GM13976 (cell line): ENCODE results near the gene SMLR1.
A peak's percentile ranks its signal among the peaks of the same experiment; 100 is the strongest.
"Not testable (repeated sequence)": the region's sequence is repeated elsewhere in the genome, so short reads cannot be mapped to it uniquely, and the experiment has no call there.

ENCODE experiments used
- DNase-seq: peaks from one replicate; pipeline ENCODE4 v3.0.0; 2012; ENCODE audit warnings: low spot score
- in situ Hi-C: fragments of 300-500 bp; cut with MboI; formaldehyde crosslinking; loops from one replicate; pipeline ENCODE4 v1.12.0; 2022; ENCODE audit warnings: low sequenced_read_pairs, mixed read lengths, inconsistent platforms; ENCODE audit not compliant: unreplicated experiment
- TF ChIP-seq, protein P1 (sequence below): IDR thresholded peaks from 2 replicates; pipeline ENCODE4 v1.5.1; 2012; ENCODE audit warnings: borderline replicate concordance, mild to moderate bottlenecking; ENCODE audit not compliant: insufficient read depth; ENCODE audit errors: extremely low read depth, missing control alignments, control extremely low read depth

Gene SMLR1

DNA sequence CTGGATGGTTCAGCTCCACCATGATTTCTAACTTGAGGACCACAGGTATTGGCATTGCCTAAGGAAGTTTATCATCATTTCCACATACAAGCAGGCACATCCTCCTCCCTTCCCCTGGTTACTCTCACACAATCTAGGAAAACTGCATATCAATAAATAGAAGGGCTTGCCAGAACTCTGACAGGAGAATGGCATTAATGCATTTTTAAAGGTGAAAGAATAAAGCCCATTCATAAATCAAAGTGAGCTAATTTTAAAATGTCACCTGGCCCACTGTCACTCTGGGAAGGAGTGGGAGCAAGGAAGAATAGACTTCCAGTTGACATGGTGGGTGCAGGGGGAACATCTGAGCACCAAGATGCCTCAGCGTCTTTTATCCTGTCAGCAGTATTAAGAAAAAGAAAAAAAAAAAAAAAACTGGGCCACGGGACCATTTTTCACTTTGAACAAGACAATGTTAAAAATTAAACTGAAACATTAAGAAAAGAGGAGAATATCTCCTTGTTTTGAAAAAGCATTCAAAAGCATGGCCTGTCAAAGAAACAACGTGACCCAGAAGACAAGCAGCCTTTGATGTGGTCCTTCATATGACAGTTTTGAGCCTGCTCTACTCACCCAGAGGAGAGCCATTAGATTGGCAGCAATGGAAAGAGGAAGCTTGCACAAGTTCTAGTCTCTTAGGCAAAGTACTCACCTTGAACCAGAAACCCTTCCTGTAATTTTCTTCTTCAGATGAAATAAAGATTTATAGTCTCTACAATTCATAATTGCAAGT lies 39.3 kb upstream of the SMLR1 start:
- DNase-seq: peak; percentile 18
- in situ Hi-C loops: no loop called here
- TF ChIP-seq, protein P1, sequence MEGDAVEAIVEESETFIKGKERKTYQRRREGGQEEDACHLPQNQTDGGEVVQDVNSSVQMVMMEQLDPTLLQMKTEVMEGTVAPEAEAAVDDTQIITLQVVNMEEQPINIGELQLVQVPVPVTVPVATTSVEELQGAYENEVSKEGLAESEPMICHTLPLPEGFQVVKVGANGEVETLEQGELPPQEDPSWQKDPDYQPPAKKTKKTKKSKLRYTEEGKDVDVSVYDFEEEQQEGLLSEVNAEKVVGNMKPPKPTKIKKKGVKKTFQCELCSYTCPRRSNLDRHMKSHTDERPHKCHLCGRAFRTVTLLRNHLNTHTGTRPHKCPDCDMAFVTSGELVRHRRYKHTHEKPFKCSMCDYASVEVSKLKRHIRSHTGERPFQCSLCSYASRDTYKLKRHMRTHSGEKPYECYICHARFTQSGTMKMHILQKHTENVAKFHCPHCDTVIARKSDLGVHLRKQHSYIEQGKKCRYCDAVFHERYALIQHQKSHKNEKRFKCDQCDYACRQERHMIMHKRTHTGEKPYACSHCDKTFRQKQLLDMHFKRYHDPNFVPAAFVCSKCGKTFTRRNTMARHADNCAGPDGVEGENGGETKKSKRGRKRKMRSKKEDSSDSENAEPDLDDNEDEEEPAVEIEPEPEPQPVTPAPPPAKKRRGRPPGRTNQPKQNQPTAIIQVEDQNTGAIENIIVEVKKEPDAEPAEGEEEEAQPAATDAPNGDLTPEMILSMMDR: no peak

DNA sequence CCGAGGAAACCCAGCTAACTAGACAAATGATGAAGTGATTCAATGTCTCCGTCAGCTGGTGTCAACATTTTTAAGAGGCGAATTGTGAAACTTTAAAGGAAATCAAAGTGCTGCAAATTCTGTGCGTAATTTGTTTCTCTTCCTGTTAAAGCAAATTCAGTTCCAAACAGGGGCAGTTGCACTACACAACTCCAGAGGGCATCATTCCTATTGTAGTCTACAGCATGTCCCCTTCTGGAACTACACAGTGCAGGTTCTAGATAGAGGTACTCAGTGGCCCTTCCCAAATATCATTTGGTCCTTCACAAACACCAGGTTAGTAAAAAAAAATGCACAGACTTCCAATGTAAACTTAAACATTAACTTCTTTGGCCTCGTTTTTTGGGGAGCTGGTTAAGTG lies 38.3 kb upstream of the SMLR1 start:
- in situ Hi-C loops: no loop called here
- TF ChIP-seq, protein P1: no peak
- no peak for DNase-seq

DNA sequence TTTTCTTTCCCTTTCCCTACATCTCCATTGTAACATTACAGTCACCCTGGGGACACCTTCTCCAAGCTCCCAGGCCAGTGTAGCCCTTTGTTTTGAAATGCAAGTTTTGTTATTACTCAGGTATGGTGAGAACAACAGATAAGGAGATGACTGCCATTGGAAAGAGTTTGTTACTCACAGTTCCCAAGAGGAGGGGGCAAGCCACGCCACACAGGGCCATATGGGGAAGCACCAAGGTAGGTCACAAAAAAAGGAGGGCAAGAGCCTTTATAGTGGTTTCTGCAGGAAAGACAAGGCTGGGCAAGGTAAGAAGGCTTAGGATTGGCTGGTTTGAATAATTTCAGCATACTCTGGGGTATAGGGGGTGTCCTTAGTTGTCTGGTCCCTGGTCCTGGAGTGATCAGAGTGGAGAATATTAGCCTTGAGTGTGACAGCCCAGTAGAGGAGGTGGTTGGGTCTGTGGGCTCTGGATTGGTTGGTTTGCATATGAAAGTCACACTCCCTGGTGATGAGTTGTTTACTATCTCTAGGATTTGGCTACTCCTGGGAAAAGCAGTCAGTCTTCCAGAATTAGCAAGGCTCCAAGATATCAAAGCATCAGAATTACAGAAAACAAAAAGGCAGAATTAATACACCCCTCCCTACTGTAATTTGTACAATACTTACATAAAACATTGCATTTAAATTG lies 33.1 kb upstream of the SMLR1 start:
- TF ChIP-seq, protein P1: no peak
- DNase-seq: no peak
- in situ Hi-C loops: no loop called here

DNA sequence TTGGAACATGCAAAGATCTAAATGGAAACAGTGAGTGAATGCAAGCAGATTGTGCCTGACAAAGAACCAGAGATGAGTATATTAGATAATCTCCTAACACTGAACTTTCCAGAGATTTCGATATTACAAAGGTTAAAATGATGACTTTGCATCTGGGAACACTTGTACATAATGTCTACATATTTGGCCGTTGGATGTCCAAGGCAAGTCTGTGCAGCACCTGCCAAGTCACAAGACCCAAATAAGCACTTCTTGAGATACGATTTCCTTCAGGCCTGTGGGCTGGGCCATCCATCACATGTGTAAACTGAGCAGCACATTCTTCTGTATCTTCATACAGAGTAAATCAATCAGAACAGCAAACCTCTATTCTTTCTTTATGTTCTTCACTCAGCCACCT lies 32.5 kb upstream of the SMLR1 start:
- DNase-seq: no peak
- in situ Hi-C loops: no loop called here
- TF ChIP-seq, protein P1: no peak

DNA sequence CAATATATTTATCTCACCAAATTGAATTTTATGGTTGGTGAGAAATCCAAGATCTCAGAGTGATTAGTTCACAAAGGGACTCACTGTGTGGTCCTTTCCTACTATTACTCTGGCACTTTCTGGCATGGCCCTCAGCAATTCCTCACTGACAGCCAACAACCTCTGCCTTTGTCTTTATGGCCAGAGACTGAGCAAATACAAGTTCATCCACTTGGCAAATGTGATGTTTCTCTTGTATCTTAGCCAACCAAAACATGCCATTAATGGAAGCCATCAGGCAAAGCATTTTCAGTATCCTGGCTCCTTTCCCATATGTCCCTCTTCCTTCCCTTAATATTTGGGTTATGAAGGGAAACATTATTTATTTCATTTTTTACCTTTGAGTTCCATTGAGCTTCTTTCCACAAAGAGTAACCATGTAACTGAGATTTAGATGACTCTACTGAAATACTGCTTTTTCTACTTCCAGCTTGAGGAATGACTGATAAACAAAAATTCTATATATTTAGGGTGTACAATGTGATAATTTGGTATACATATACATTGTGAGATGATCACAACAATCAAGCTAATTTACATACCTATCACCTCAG lies 30.8 kb upstream of the SMLR1 start:
- DNase-seq: no peak
- in situ Hi-C loops: no loop called here

DNA sequence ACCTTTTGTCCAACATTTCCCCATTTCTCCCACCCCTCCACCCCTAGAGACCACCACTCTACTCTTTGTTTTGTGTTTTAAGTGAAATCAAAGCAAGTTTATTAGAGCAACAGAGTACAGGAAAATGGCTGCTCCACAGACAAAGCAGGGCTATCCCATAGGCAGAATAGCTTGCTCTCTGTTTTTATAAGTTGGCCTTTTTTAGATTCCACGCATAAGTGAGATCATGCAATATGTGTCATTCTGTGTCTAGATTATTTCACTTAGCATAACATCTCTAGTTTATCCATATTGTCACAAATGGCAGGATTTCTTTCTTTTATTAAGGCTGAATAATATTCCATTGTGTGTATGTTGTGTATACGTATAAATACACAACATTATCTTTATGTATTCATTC lies 30.1 kb upstream of the SMLR1 start:
- DNase-seq: no peak
- TF ChIP-seq, protein P1: no peak
- in situ Hi-C loops: no loop called here

More for the DNA sequence above, 30.8 kb upstream of the SMLR1 start:
- TF ChIP-seq, protein P1: no peak

DNA sequence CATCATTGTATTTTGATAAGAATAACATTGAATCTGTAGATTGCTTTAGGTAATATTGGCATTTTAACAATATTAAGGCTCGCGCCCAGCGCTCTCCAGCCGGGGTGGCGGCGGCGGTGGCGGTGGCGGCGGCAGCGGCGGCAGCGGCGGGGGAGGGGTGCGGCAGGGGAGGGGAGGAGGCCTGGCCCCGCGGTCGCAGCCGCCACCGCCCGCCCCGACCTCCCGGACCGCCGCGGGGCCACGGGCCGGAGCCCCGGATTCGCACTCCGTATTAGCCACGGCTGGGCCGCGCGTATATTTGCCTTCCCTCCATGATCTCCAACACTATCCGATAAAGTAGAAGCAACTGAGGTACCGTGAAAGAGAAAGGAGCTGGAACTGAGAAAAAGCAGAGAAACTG lies 25.8 kb upstream of the SMLR1 start:
- in situ Hi-C loops, DNase-seq: not testable (repeated sequence)
